Mucosa of gallbladder (tissue), 1 donor: ENCODE results near the gene REEP5. TPM values are rescaled to one million over a fixed set of nuclear protein-coding genes. Genes with fewer than 3 reads are reported as not detected.
A peak's percentile ranks its signal among the peaks of the same experiment; 100 is the strongest.
"Not testable (repeated sequence)": the region's sequence is repeated elsewhere in the genome, so short reads cannot be mapped to it uniquely, and the experiment has no call there.

ENCODE experiments used
- DNase-seq: peaks from one replicate; pipeline ENCODE4 v3.0.0-alpha.2; 2020; ENCODE audit warnings: low spot score
- total RNA-seq: library from RNA; stranded (reverse); gene quantifications from one replicate; pipeline ENCODE4 v1.2.1, GENCODE V29; 2021
- donor health status: DM: no; HTN: no; CAD: no.

The REEP5 gene
- total RNA-seq = 104 TPM

DNA sequence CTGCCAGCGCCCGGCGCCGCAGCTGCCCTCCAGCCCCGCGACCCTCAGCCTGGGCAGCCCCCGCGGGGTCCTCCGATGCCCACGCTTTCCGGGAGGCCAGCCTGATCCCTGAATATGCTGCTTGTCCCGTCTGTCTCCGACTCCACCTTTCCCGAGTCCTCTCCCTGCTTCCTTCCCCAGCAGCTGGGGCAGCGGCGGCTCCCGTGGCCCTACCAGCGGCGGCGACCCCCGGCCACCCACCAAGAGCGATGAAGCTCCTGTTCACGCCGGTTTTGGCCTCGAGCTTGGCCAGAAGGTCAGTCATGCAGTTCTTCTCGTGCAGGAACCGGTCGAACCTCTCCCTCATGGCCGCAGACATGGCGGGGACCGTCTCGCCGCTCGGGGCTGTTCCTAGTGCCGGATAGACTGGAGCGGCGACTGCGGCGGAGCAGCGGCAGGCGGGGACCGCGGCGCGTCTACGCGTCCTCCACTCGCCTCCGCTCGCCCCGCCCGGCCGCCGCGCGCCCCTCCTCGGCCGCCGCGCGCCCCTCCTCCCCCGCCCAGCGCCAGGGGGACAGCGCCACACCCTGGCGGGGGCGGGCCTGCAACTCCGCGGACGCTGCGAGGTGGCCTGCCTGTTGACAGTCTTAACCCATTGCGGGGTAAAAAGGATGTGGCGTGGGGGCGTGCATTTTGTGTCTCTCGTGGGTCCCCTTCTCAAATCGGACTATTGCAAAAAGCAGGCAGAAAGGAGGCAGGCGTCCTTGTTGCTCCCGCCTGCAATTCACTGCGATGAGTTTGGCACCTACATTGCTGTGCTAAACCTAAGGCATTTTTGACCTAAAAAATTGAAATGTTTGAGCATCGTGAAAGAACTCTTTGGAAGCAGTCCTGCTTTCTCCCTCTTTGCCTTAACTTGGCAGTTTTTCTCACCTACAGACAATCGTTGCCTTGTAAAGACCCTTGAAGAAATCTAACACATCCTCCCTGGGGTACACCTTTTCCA is at the start of gene REEP5:
Gene REEP5, minus strand, starts transcription at position 395 of the 985 bp plus-strand sequence. Its CDS starts 37 bp downstream, at position 358.
- DNase-seq = peak; percentile 79

GRCh38 chr5:112971276-112971675 is 49.2 kb upstream of the REEP5 start:
- DNase-seq = no peak

GRCh38 chr5:112968411-112969106 is 46.5 kb upstream of the REEP5 start:
- DNase-seq = no peak

DNA sequence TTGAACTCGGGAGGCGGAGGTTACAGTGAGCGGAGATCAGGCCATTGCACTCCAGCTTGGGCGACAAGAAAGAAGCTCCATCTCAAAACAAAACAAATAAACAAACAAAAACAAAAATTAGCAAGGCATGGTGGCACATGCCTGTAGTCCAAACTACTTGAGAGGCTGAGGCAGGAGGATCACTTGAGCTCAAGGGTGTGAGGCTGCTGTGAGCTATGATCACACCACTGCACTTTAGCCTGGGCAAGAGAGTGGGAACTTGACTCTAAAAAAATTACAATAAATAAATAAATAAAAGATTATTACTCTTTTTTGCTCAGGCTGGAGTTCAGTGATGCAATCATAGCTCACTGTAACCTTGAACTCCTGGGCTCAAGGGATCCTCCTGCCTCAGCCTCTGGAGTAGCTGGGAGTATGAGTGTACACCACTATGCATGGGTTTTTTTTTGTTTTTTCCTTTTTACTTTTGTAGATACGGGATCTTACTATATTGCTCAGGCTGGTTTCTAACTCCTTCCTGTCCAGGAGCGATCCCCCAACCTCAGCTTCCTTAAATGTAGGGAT is 45.6 kb upstream of the REEP5 start:
- no peak for DNase-seq

DNA sequence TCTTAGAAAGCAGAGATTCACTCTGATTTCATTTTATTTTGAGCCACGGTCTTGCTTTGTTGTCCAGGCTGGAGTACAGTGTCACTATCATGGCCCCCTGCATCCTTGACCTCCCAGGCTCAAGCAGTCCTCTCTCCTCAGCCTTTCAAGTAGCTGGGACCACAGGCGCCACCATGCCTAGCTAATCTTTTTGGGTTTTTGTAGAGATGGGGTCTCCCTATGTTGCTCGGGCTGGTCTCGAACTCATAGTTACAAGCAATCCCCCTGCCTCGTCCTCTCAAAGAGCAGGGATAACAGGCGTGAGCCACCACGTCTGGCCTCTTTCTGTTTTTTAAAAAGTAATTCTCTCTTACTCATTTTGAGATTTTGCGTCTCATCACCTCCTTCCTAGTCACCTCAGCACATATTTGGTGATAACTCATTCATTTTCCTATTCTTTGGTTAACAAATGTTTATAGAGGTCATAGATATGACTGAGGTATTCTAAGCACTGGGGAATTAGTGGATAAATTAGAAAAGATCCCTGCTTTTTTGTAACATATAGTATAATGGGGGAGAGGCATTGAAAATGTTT is 43.8 kb upstream of the REEP5 start:
- no peak for DNase-seq

GRCh38 chr5:112963374-112963733 is 41.3 kb upstream of the REEP5 start:
- DNase-seq = not testable (repeated sequence)

DNA sequence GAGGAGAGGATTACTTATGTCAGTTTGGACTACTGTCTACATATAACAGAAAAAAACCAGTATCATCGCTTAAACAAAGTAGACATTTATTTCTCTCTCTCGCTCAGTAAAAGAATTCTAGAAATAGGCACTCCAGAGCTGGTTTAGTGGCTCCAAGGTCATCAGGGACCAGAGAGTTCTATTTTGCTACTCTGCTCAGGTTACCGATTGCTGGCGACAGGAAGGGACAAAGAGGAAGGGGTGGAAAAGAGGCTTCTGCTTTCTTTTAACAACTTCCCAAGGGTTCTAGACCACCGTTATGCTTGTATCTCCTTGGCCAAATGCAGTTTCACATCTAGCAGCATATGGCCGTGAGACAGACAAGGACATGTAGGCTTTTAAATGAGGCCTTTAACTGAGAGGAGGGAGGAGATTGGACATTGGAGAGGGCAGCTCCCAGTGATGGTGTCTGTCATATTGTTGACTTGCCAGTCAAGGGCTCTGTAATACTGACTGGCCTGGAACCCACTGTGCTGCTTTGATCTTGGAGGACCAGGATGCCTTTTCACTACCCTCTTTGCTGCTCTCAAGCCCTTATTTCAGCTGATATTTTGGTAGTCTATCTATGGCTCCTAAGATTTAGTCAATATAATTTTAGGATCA is 39.0 kb upstream of the REEP5 start:
- DNase-seq = no peak

DNA sequence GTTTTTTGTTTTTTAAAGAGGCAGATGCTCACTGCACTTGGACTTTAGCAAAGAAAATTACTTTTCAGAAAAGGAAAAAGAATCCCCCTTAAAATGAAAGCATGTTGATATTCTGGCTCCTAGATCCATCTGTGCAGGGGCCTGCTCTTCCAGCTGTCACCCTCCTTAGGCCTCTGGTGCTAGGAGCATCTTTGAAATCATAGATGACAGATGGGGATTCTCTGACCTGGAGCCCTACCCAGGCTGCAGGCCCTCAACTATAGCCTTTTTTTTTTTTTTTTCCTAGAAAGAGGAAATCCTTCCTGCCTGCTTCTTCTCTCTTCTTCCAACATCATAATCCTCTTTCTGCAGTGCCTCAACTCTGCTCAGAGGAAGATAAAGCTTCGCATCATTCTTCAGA is 38.3 kb upstream of the REEP5 start:
- no peak for DNase-seq

DNA sequence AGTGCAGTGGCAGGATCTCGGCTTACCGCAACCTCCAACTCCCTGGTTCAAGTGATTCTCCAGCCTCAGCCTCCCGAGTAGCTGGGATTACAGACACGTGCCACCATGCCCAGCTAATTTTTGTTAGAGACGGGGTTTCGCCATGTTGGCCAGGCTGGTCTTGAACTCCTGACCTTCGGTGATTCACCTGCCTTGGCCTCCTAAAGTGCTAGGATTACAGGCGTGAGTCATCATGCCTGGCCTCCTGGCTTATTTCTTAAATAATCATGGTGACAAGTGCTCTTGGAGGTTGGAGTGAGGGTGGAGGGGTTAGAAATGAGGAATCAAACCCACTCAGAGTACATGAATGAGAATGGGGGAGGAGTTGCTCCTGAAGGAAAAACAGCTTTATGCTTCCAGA is 37.8 kb upstream of the REEP5 start:
- DNase-seq = not testable (repeated sequence)

DNA sequence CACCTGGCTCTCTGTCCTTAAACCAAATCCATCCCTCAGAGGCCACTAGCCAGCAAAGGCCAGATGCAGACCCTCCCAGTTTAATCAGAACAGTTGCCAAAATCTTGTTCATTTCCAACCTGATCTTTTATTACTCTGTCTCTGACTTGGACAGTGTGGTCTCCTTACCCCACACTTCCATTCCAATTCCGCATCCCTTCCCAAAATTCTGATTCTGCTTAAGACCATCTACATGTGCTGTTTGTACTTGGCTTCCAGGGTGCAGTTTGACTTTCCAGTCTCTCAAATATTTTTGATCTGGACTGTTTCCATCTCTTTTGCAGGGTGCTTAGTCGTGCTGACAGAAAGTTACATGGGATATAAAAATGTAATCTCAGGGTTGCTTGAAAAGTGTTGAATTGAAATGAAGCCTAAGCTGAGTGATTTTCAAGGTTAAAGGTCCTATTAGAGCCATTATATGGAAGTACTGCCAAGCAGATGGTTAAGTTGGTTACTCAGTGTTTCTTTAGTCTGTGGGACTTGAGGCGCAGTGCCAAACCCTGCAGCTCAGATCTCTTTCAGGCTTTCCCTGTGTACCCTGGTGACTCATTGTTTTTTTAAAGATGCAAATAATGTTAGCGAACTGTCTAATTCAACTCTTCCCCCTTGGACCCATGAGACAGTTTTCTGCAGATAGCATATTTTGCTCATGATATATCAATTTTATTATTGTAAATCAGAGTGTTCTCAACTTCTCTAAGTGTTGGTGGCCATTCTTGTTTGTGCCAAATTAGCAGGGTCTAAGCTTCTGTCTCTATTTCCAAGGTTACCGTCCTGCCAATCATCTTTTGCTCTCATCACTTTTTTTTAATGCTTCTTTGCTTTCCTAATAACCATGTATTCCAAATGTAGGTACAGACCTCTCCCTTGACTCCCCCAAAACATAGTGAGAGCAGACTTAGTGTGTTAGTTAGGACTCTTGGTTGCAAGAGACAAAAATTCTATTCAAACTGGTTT is 36.4 kb upstream of the REEP5 start:
- DNase-seq = peak; percentile 60

GRCh38 chr5:112957036-112957808 is 35.2 kb upstream of the REEP5 start:
- DNase-seq = no peak

- DNase-seq = no peak
These were observed 34.6 kb upstream of the REEP5 start for GRCh38 chr5:112956606-112957005.

DNA sequence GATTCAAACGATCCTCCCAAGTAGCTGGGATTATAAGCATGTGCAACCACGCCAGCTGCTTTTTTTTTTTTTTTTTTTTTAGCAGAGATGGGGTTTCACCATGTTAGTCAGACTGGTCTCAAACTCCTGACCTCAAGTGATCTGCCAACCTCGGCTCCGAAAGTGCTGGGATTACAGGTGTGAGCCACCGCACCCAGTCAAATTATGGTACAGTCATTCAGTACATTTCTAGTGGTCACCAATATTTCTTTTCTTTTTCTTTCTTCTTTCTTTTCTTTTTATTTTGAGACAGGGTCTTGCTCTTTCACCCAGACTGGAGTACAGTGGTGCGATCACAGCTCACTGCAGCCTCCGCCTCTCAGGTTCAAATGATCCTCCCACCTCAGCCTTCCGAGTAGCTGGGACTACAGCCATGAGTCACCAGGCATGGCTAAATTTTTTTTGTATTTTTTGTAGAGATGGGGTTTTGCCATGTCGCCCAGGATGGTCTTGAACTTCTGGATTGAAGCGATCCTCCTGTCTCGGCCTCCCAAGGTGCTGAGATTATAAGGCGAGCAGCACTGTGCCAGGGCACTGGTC is 29.2 kb upstream of the REEP5 start:
- no peak for DNase-seq

GRCh38 chr5:112948458-112948857 is 26.4 kb upstream of the REEP5 start:
- no peak for DNase-seq

GRCh38 chr5:112940670-112941069 is 18.6 kb upstream of the REEP5 start:
- DNase-seq = no peak

GRCh38 chr5:112938286-112938685 is 16.3 kb upstream of the REEP5 start:
- no peak for DNase-seq

DNA sequence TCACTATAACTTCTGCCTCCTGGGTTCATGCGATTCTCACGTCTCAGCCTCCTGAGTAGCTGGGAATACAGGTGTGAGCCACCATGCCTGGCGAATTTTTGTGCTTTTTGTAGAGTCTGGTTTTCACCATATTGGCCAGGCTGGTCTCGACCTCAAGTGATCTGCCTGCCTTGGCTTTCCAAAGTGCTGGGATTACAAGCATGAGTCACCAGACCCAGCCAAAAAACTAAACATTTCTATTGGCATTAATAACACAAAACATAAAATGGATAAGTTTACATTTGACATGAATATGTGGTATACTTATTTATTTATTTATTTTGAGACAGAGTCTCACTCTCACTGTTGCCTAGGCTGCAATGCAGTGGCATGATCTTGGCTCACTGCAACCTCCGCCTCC is 13.6 kb upstream of the REEP5 start:
- no peak for DNase-seq

- no peak for DNase-seq
These were observed 12.3 kb upstream of the REEP5 start for GRCh38 chr5:112934366-112934663.

GRCh38 chr5:112933651-112934365 is 11.8 kb upstream of the REEP5 start:
- no peak for DNase-seq
